ENCODE data around the gene DDR2. TPM values are rescaled to one million over a fixed set of nuclear protein-coding genes. Genes with fewer than 3 reads are reported as not detected.

DDR2 gene
- total RNA-seq, 4 donors from 2014 or later, result 165 to 241 (median 199) TPM

GRCh38 chr1:162719678-162720077, 87.4 kb downstream of the DDR2 start:
- TF ChIP-seq POLR2AphosphoS5 (IDR thresholded peaks at IDR 0.05), result peak; percentile 92
- no peak for TF ChIP-seq EP300 (IDR thresholded peaks at IDR 0.05)
- no peak for TF ChIP-seq POLR2A (IDR thresholded peaks at IDR 0.05)
- no peak for TF ChIP-seq CTCF (IDR thresholded peaks at IDR 0.05)
- no peak overlapping the region for H3K4me3 ChIP-seq
- H3K9me3 ChIP-seq, result no peaks in the 10 kb centered on the region
- peak; percentile 25 for ATAC-seq
- WGBS, 2 donors (ENCODE audit: low coverage in 1 of 2), result 50% methylated on average over 1 of the region's 1 CpG
- no peaks in the 10 kb centered on the region for H3K27me3 ChIP-seq
- H3K27ac ChIP-seq, result peak overlapping the region in 1 of 4 donors; percentile 5
- no peaks in the 10 kb centered on the region for H3K36me3 ChIP-seq
- peaks cover 0 to 82% (median 7%) of the 10 kb centered on the region in 3 donors for H3K4me1 ChIP-seq

DNA sequence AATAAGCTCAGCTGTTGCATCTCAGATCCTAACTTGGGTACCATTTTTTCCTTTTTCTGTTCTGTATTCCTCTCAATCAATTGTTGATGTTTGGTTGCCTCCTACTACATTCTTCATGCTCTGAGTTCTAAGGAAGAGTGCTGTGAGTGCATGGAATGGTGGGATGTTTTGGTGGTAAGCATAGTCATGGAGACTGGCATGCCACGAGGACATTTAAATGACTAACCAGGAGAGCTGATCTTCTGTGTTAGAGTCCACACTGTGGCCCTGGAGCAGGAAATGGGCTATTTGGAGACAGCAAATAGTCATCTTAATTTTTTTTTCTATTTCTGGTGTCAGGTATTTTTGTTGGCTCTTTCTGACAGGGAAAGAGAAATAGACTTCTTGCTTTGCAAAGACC, 88.7 kb downstream of the DDR2 start:
- WGBS, 2 donors (ENCODE audit: low coverage in 1 of 2), result no CpG with 5 or more reads among the region's 1 CpG
- Histone ChIP-seq H3K27ac (no peak overlapping the region), H3K4me3 (no peak overlapping the region), H3K9me3 (no peaks in the 10 kb centered on the region), H3K27me3 (no peaks in the 10 kb centered on the region), H3K4me1 (peaks cover 0 to 78% (median 4%) of the 10 kb centered on the region in 3 donors), H3K36me3 (no peaks in the 10 kb centered on the region)
- no peak for ATAC-seq
- TF ChIP-seq CTCF (IDR thresholded peaks at IDR 0.05) (no peak), POLR2AphosphoS5 (IDR thresholded peaks at IDR 0.05) (no peak), EP300 (IDR thresholded peaks at IDR 0.05) (no peak), POLR2A (IDR thresholded peaks at IDR 0.05) (no peak)

- ATAC-seq, result no peak
Measured at GRCh38 chr1:162721471-162721870, 89.2 kb downstream of the DDR2 start.

DNA sequence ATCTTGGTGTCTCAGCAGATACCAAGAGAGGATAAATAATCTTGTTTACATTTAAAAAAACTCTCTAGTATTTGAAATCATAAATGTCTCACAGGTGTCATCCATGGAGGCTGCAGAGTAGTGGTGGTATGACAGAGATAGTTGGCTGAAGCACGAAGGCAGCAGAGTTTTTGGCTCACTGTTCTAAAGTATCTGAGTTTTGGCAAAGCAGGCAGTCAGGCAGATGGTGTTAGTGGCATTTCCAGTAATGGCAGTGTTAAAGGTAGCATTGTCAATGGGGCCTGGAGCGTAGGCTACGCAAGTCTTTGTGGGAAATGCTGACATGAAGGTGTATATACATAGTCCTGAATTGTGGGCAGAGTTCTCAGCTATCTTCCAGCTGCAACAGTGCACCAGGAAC, 89.8 kb downstream of the DDR2 start:
- 10 to 81% methylated on average over 1 to 3 of the region's 3 CpGs for WGBS, 2 donors (ENCODE audit: low coverage in 1 of 2)
- no peak for ATAC-seq
- Histone ChIP-seq H3K4me3 (no peak overlapping the region), H3K27me3 (no peaks in the 10 kb centered on the region), H3K27ac (no peak overlapping the region), H3K9me3 (no peaks in the 10 kb centered on the region), H3K4me1 (peaks cover 0 to 68% (median 0%) of the 10 kb centered on the region in 3 donors), H3K36me3 (no peaks in the 10 kb centered on the region)
- TF ChIP-seq CTCF (IDR thresholded peaks at IDR 0.05) (no peak), POLR2AphosphoS5 (IDR thresholded peaks at IDR 0.05) (no peak), EP300 (IDR thresholded peaks at IDR 0.05) (no peak), POLR2A (IDR thresholded peaks at IDR 0.05) (no peak)

More at GRCh38 chr1:162721471-162721870, 89.2 kb downstream of the DDR2 start:
- Histone ChIP-seq H3K27ac (no peak overlapping the region), H3K36me3 (no peaks in the 10 kb centered on the region), H3K27me3 (no peaks in the 10 kb centered on the region), H3K4me1 (peaks cover 0 to 73% (median 0%) of the 10 kb centered on the region in 3 donors), H3K9me3 (no peaks in the 10 kb centered on the region), H3K4me3 (no peak overlapping the region)
- TF ChIP-seq EP300 (IDR thresholded peaks at IDR 0.05) (no peak), POLR2A (IDR thresholded peaks at IDR 0.05) (no peak), POLR2AphosphoS5 (IDR thresholded peaks at IDR 0.05) (no peak), CTCF (IDR thresholded peaks at IDR 0.05) (no peak)

- WGBS, 2 donors (ENCODE audit: low coverage in 1 of 2), result 62 to 69% methylated on average over 5 to 6 of the region's 7 CpGs
- Histone ChIP-seq H3K9me3 (no peaks in the 10 kb centered on the region), H3K4me1 (peaks cover 0 to 44% (median 0%) of the 10 kb centered on the region in 3 donors), H3K4me3 (no peak overlapping the region), H3K27me3 (no peaks in the 10 kb centered on the region), H3K36me3 (no peaks in the 10 kb centered on the region), H3K27ac (peak overlapping the region in 3 of 4 donors; percentile 2 to 32 (median 21))
- ATAC-seq, result no peak
- no peak for TF ChIP-seq CTCF (IDR thresholded peaks at IDR 0.05)
- no peak for TF ChIP-seq POLR2A (IDR thresholded peaks at IDR 0.05)
- no peak for TF ChIP-seq POLR2AphosphoS5 (IDR thresholded peaks at IDR 0.05)
- no peak for TF ChIP-seq EP300 (IDR thresholded peaks at IDR 0.05)
Measured at GRCh38 chr1:162724583-162725120, 92.4 kb downstream of the DDR2 start.
